ENCODE data around the gene PACSIN2. TPM values are rescaled to one million over a fixed set of nuclear protein-coding genes. Genes with fewer than 3 reads are reported as not detected.

The PACSIN2 gene
- total and polyA plus RNA-seq, 2 experiments from 2014 or later = 23.5 to 57.3 TPM

- H3K27ac Mint-ChIP-seq = no peak overlapping the region
- peaks cover 11% of the 10 kb centered on the region for H3K27me3 Mint-ChIP-seq (ENCODE audit: insufficient read depth, low read depth, poor library complexity)
- H3K9me3 Mint-ChIP-seq = no peaks in the 10 kb centered on the region
- H3K4me3 Mint-ChIP-seq = no peak overlapping the region
- H2AFZ ChIP-seq = no peak overlapping the region
- no peak overlapping the region for H3K27ac ChIP-seq (ENCODE audit: low read depth)
- H4K20me1 ChIP-seq (replicated peaks; ENCODE audit: insufficient read depth) = no peaks in the 10 kb centered on the region
- no peaks in the 10 kb centered on the region for H3F3A ChIP-seq (replicated peaks; ENCODE audit: low read depth)
- H3K27me3 ChIP-seq (ENCODE audit: insufficient read depth) = no peaks in the 10 kb centered on the region
- H3K79me2 ChIP-seq (replicated peaks; ENCODE audit: insufficient read depth) = no peaks in the 10 kb centered on the region
- no peak for TF ChIP-seq CTCF (conservative IDR thresholded peaks at IDR 0.05; ENCODE audit: low read depth in 2 of 2)
- no peaks in the 10 kb centered on the region for H3K9me2 ChIP-seq (ENCODE audit: insufficient read depth)
- ATAC-seq = no peak
- no peaks in the 10 kb centered on the region for H3K36me3 ChIP-seq (ENCODE audit: insufficient read depth)
- H3K4me2 ChIP-seq = no peak overlapping the region
- H3K4me1 Mint-ChIP-seq = no peaks in the 10 kb centered on the region
- H3K36me3 Mint-ChIP-seq (ENCODE audit: low read depth) = no peaks in the 10 kb centered on the region
- no peak for DNase-seq (ENCODE audit: low spot score)
- no peak overlapping the region for H3K4me3 ChIP-seq
- H3K4me1 ChIP-seq (ENCODE audit: insufficient read depth) = no peaks in the 10 kb centered on the region
Observed at GRCh38 chr22:43036282-43036829, 21.4 kb upstream of the PACSIN2 start.

GRCh38 chr22:43035250-43035649 is 20.3 kb upstream of the PACSIN2 start:
- Histone ChIP-seq H3K4me1 (ENCODE audit: insufficient read depth) (no peaks in the 10 kb centered on the region), H3K9me2 (ENCODE audit: insufficient read depth) (no peaks in the 10 kb centered on the region), H3K27ac (ENCODE audit: low read depth) (no peak overlapping the region), H2AFZ (no peak overlapping the region), H3K27me3 (ENCODE audit: insufficient read depth) (no peaks in the 10 kb centered on the region), H3K36me3 (ENCODE audit: insufficient read depth) (no peaks in the 10 kb centered on the region), H3K4me3 (no peak overlapping the region), H3F3A (replicated peaks; ENCODE audit: low read depth) (no peaks in the 10 kb centered on the region), H3K4me2 (no peak overlapping the region), H3K79me2 (replicated peaks; ENCODE audit: insufficient read depth) (no peaks in the 10 kb centered on the region), H4K20me1 (replicated peaks; ENCODE audit: insufficient read depth) (no peaks in the 10 kb centered on the region)
- no peaks in the 10 kb centered on the region for H3K36me3 Mint-ChIP-seq (ENCODE audit: low read depth)
- TF ChIP-seq NANOG (IDR thresholded peaks at IDR 0.05; ENCODE audit: borderline replicate concordance) (no peak), CTCF (conservative IDR thresholded peaks at IDR 0.05; ENCODE audit: low read depth in 2 of 2) (no peak), CREB1 (CRISPR knock-in tag; IDR thresholded peaks at IDR 0.05; ENCODE audit: low read depth) (no peak)
- H3K4me1 Mint-ChIP-seq = no peaks in the 10 kb centered on the region
- ATAC-seq (no peak), DNase-seq (ENCODE audit: low spot score) (no peak)
- no peak overlapping the region for H3K27ac Mint-ChIP-seq
- no peak overlapping the region for H3K4me3 Mint-ChIP-seq
- H3K27me3 Mint-ChIP-seq (ENCODE audit: insufficient read depth, low read depth, poor library complexity) = peaks cover 13% of the 10 kb centered on the region
- no peaks in the 10 kb centered on the region for H3K9me3 Mint-ChIP-seq

GRCh38 chr22:43031617-43032016 is 16.7 kb upstream of the PACSIN2 start:
- H2AFZ ChIP-seq = no peak overlapping the region
- H3K36me3 ChIP-seq (ENCODE audit: insufficient read depth) = no peaks in the 10 kb centered on the region
- H3K9me2 ChIP-seq (ENCODE audit: insufficient read depth) = no peaks in the 10 kb centered on the region
- Mint-ChIP-seq H3K4me3 (no peak overlapping the region), H3K9me3 (no peaks in the 10 kb centered on the region; the same call in 2 of the 3 replicates), H3K36me3 (ENCODE audit: low read depth) (no peaks in the 10 kb centered on the region), H3K27ac (no peak overlapping the region), H3K27me3 (ENCODE audit: insufficient read depth, low read depth, poor library complexity) (peaks cover 15% of the 10 kb centered on the region), H3K4me1 (no peaks in the 10 kb centered on the region)
- H3K4me2 ChIP-seq = no peak overlapping the region
- H3F3A ChIP-seq (replicated peaks; ENCODE audit: low read depth) = no peaks in the 10 kb centered on the region
- H3K79me2 ChIP-seq (replicated peaks; ENCODE audit: insufficient read depth) = no peaks in the 10 kb centered on the region
- H3K27me3 ChIP-seq (ENCODE audit: insufficient read depth) = no peaks in the 10 kb centered on the region
- H3K4me3 ChIP-seq = no peak overlapping the region
- ATAC-seq = no peak
- no peaks in the 10 kb centered on the region for H3K4me1 ChIP-seq (ENCODE audit: insufficient read depth)
- H3K27ac ChIP-seq (ENCODE audit: low read depth) = no peak overlapping the region
- no peaks in the 10 kb centered on the region for H4K20me1 ChIP-seq (replicated peaks; ENCODE audit: insufficient read depth)
- DNase-seq (ENCODE audit: low spot score) = no peak
- TF ChIP-seq ZNF462 (CRISPR knock-in tag; IDR thresholded peaks at IDR 0.05) (no peak), EZH2phosphoT487 (IDR thresholded peaks at IDR 0.05; ENCODE audit: unreplicated experiment) (no peak)

All from GM23338 (cell line).